ENCODE measurements around the gene CA14.
"Not testable (repeated sequence)": the region's sequence is repeated elsewhere in the genome, so short reads cannot be mapped to it uniquely, and the experiment has no call there.

The CA14 gene

DNA sequence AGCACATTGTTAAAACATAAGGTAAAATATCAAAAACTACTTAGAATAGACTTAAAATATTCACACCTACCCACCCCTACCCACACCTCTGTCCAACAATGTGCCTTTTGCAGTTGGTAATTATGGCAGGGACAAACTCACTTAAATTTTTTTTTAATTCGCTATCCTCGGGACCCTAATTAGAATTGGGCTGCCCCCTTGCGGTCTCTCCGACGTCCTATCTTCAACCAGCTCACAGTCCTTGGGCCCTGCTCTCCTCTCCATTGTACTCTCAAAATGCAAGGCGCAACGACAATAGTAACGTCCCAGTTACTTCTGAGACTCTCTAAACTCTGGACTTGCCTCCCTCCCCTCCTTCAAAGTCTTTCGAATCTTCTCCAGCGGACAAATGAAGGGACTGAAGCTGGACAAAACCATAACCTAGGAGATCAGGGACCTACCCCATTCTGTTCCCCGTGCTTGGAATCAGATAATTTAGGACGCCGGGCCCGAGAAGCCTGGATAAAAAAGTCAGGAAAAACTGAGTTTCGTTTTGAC, 23.7 kb downstream of the CA14 start:
- DNase-seq (ENCODE audit: low spot score): no peak

DNA sequence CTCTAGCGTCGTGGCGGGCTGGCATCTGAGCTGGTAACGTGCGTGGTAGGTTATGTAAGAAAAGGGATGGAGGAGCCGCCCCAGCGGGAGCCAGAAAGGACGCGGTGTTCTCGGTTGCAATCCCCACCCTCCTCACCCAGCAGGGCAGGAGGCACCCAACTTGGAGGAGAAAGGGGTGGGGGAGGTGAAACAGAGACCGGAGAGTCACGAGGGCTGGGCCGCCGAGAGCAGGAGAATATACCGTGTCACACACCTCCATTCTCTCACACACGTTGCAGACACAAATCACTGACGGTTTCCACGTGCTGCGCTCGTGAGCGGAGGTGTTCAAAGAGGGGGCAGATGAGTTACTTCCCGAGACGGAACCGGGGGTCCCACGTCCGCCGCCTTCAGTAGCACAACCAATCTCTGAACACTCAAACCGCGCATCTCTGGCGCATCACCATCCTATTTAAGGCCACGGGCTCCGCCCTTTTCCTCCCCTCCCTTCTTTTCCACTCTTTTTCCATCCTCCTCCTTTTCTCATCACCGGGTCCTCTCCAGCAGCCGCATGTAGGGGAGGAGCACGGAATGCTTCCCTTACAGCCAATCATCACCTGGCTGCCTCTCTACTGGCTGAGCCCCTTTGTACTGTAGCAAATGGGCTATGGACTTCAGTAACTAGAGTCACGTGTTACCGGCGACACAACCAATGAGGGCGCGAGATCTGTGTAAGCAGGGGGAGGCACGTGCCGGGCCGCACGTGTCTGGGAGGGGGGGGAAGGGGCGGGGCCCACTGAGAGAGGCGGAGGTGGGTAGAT, 24.4 kb downstream of the CA14 start, which contains the start of gene CIART:
CIART (plus strand) TSS at position 797 of the 800 bp plus-strand sequence. CDS start 714 bp downstream, outside the sequence.
- DNase-seq (ENCODE audit: low spot score): peak; percentile 64

DNA sequence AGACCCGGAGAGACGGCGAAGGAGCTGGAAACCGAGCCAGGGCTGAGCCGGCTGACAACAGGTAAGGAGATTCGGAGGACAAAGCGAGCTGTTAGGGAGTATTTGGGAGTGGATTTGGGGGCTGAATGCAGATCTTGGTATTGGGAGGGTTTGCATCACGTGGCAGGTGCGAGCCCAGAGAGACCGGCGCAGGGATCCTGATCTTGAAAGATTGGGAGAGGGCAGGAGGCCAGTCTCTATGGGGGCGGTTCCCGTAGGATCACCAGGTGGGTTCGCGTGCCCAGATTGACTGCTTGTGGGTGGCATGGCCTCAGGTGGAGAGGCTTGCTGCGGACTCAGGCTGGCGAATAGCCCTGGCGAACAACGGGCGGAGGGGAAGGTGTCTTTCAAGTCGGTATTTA, 25.0 kb downstream of the CA14 start:
- DNase-seq (ENCODE audit: low spot score): no peak

DNA sequence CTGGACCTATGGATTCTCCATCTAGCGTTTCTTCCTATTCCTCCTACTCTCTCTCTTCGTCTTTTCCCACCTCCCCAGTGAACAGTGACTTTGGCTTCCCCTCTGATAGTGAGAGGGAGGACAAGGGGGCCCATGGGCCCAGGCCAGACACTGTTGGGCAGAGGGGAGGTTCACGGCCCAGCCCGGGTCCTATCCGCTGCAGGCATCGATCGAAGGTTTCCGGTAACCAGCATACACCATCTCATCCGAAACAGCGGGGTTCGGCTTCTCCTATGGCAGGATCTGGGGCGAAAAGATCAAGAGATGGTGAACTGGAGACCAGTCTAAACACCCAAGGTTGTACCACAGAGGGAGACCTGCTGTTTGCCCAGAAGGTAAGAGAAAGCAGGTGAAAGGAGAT, 25.7 kb downstream of the CA14 start:
- no peak for DNase-seq (ENCODE audit: low spot score)

DNA sequence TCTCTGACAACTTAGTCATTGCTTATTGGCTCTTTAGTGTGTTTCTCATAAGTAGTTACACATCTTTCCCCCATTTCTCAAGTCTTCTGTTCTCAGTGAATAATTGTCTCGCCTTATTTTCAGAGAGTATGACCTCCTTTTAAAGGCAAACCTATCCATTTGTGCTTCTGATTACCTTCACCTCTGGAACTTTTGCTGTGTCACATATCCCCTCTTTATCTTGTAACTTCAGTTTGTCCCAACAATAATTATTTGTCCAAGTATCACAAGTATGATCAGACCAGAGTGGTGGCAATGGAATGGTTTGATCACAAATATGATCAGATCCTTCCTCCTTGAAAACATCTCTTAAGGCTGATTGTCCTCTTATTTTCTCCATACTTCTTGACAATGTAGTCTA, 30.8 kb downstream of the CA14 start:
- no peak for DNase-seq (ENCODE audit: low spot score)

DNA sequence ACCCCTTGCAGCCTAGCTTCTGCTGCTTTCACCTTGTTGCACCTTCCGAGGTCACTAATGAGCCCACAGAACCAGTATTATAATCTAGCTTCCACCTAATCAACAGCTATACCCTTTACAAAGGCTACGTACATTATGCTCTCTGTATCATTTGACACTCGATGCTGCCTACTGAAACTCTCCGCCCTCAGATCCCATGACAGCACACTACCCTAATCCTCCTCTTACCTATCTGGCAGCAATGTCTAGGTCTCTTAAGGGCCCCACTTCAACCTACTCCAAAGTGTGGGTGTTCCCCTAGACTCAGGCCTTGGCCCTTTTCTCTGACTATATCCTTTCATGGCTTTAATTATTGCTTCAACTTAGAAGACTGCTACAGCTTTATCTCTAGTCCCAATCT, 31.2 kb downstream of the CA14 start:
- no peak for DNase-seq (ENCODE audit: low spot score)

DNA sequence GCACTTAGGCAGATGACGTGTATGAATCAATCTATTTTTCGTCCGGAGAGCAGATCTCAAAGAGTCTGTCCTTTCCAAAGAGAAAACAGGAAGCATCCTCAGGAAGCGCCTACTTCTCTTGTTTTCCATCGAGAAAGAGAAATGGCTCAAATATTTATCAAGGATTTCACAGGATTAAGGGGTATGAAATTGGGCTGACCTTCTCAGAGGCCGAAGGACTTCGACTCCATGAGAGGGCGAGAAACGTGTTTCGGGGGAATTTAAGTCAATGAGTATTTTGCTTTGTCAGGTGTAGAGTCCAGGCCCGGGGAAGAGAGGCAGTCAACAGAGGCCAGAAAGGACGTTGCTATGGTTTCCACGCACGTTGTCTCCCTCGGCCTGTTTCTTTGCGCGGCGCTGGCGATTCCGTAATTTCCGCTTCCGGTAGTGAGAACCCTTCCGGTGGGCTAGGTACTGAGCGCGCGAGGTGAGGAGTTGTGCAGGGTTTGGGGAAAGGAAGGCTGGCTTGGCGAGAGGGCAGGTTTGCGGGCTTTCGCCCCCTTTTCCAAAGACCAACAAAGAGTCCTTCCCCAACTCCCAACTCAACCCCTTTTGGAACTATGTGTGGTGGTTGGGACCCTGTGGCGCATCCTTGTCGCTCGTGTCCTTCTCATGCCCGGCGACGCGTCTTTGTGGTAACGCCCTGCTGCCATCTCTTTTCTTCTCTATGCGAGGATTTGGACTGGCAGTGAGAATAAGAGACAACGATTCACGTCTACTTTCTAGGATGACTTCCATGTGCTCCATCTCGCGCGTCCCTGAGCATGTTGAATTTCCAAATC, 36.1 kb downstream of the CA14 start, which contains the start of gene MRPS21:
MRPS21 (plus strand) TSS at position 429 of the 821 bp plus-strand sequence. CDS start 506 bp downstream, outside the sequence.
- peak; percentile 63 for DNase-seq (ENCODE audit: low spot score)

DNA sequence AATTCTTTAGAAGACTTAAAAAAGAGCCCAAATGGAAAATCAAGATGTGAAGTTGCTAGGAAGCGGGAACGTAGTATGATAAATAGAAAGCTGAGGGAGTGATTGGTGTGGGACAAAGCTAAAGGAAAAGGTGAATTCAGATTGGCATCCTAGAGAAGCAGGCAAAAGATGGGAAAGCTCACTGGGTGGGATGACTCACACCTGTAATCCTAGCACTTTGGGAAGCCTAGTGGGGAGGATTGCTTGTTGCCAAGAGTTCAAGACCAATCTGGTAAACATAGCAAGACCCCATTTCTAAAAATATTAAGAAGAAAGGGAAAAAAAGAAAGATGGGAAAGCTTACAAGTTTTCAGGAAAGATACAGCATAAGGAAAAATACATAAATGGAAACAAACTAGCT, 37.9 kb downstream of the CA14 start:
- no peak for DNase-seq (ENCODE audit: low spot score)

DNA sequence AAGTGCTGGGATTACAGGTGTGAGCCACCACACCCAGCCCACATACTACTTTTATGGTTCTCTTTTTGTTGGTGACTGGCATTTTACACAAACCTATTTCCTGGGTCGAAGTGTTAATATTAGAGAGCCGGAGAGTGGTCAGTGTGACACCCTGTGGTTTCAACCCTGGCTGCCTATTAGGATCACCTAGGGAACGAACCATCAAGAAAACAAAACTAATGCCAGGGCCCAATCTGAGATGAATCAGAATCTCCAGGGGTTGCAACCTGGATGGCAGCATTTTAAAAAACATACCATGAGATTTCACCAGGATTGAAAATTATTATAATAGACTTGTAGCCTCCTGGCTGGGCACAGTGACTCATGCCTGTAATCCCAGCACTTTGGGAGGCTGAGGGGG, 42.1 kb downstream of the CA14 start:
- no peak for DNase-seq (ENCODE audit: low spot score)

DNA sequence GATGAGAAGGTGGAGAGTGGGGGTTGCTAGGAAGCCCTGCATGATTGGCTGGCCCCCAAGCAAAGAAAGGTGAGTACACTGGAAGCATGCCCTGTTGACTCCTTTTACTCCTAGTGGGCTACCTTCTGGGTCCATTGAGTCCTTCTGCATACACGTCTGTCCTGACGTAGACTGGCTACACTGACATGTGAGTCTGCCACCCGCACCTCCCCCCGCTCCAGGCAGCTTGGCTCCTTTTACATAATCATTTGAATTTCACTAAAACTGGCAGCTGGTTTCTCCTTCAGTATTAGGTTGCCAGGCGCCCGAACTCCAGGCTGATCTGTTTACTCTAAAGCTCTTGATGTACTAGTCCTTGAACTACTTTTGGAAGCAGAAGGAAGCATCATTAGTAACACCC, 44.8 kb downstream of the CA14 start:
- DNase-seq (ENCODE audit: low spot score): no peak

DNA sequence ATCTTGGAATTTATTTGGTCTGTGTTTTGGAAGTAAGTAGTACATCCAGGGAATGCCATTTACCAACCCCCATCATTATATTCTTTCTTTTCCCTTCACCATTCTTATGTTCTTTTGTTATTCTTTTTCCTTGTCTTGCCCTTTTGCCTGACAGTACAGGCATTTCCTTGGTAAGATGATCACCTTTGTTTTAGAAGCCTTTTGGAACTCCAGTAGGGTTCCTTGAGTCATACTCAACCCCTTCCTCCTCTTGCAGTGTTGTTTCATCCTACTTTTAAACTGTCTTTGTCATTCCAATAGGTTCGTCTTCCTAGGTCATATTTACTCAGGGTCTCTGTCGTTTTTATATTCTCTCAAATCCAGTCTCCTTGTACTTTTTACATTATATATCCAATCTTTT, 45.3 kb downstream of the CA14 start:
- DNase-seq (ENCODE audit: low spot score): no peak

DNA sequence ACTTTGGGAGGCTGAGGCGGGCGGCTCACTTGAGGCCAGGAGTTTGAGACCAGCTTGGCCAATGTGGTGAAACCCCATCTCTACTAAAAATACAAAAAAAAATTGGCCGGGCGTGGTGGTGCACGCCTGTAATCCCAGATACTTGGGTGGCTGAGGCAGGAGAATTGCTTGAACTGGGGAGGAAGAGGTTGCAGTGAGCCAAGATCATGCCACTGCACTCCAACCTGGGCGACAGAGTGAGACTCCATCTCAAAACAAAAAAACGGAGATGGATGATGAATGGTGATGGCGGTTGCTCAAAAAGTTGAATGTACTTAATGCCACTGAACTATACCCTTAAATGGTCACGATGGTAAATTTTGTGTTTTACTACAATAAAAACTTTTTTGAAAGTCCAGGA, 51.0 kb downstream of the CA14 start:
- not testable (repeated sequence) for DNase-seq (ENCODE audit: low spot score)

DNA sequence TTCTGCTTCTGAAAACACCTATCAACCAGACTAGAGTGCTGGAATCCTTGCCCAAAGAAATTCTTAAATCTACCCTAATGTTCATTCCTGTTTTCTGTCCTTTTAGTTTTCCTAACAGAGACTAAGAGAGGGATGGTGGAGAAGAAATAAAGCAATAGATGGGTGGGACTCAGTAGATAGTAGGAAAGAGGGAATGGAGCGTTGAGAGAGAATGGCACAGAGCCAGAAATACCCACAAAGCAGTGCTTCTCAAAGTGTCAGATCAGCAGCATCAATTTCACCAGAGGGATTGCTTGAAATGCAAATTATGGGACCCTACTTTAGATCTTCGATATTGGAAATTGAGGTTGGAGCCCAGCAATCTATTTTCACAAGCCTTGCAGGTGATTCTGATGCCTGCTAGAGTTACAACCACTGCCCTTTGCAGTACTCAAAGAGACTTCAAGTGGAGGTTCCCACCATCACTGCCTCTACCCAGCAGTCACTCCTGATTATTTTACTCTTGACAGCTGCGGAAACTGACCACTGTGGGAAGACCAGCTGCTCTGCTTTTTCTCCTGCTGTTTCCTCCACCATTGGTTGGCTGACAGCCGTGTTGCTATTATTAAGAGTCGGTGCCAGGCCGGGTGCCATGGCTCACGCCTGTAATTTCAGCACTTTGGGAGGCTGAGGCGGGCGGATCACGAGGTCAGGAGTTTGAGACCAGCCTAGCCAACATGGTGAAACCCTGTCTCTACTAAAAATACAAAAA, 52.4 kb downstream of the CA14 start:
- DNase-seq (ENCODE audit: low spot score): no peak

DNA sequence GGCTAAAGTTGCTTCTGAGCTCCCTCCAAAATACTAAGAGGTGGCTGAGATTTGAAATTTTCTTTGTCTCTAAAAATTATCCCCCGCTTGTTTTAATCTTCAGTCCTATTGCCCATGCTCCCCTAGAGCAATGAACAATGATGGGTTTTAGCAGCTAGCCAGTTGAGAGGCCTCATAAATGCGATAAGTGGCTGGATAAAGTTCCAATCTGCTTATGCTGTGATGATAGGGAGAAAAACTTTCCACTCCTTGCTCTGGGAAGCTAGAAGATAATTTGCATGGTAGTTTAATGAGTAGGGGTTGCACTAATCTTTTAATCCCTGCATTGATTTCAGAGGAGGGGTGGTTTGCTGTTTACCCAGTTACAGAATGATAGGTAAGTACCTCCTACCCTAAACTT, 54.2 kb downstream of the CA14 start:
- no peak for DNase-seq (ENCODE audit: low spot score)

All from HuH-7.5 (cell line).